SU-DHL-6 (cell line): ENCODE measurements around the gene PDE9A.

ENCODE experiments used
- EZH2phosphoT487 ChIP-seq: fragments of 200-600 bp; sonication (generic), shearing (Covaris generic); conservative IDR thresholded peaks from 2 replicates; pipeline ENCODE4 v1.6.1; 2018; ENCODE audit warnings: mild to moderate bottlenecking, antibody characterized with exemption, low read length, moderate library complexity, mixed read lengths
- TF ChIP-seq, protein P1 (sequence below): fragments of 200-600 bp; sonication (generic); IDR thresholded peaks from one replicate; pipeline ENCODE4 v1.5.1; 2017; ENCODE audit warnings: antibody characterized with exemption, mild to moderate bottlenecking, low read length, moderate library complexity; ENCODE audit not compliant: insufficient read depth, poor library complexity, severe bottlenecking

DNA sequence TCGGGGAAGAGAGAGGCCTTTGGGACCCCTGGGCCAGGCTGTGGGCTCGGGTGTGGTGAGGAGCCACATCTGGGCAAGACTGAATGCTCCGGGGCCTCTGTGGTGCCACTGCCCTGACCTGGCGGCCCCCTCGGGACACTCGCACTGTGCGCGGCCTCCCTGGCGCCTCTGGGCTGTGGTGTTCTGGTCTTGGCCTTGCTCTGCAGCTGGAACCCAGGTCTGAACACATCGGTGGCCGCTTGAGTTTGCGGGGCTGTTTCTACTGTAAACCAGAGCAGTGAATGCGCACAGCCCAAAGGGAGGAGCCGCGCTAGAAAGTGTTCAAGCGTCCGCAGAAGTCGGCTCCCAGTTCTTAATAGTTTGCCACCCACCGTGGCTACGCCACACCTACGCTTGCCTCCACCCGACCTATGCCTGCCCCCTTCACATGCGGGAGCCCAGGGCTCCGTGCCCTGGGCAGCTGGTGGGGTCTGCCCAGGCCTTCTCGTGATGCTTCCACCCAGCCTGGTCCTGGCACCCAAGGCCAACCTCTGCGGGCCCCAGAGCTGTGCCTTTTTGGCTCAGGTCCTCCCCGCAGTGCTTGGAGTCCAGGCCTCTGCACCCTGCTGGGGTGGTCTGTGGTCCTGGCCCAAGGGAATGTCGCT lies 4.4 kb downstream of the PDE9A start:
- TF ChIP-seq, protein P1, sequence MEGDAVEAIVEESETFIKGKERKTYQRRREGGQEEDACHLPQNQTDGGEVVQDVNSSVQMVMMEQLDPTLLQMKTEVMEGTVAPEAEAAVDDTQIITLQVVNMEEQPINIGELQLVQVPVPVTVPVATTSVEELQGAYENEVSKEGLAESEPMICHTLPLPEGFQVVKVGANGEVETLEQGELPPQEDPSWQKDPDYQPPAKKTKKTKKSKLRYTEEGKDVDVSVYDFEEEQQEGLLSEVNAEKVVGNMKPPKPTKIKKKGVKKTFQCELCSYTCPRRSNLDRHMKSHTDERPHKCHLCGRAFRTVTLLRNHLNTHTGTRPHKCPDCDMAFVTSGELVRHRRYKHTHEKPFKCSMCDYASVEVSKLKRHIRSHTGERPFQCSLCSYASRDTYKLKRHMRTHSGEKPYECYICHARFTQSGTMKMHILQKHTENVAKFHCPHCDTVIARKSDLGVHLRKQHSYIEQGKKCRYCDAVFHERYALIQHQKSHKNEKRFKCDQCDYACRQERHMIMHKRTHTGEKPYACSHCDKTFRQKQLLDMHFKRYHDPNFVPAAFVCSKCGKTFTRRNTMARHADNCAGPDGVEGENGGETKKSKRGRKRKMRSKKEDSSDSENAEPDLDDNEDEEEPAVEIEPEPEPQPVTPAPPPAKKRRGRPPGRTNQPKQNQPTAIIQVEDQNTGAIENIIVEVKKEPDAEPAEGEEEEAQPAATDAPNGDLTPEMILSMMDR, result no peak
- no peak for TF ChIP-seq EZH2phosphoT487
